Esophagus mucosa (tissue), 1 donor: ENCODE measurements around the gene MEGF8. TPM values are rescaled to one million over a fixed set of nuclear protein-coding genes. Genes with fewer than 3 reads are reported as not detected.

Source experiments
- ATAC-seq: fragments of 200-7000 bp; cut with Tn5 transposase; one replicate; pipeline ENCODE4 v1.9.1; 2020
- total RNA-seq: library from RNA; stranded (reverse); gene quantifications from one replicate; pipeline ENCODE4 v1.2.4, GENCODE V29; 2023
- donor health status: DM: yes; HTN: yes; CAD: no.

Gene MEGF8
- total RNA-seq, 1 donor from 2014 or later: 8.1 TPM

DNA sequence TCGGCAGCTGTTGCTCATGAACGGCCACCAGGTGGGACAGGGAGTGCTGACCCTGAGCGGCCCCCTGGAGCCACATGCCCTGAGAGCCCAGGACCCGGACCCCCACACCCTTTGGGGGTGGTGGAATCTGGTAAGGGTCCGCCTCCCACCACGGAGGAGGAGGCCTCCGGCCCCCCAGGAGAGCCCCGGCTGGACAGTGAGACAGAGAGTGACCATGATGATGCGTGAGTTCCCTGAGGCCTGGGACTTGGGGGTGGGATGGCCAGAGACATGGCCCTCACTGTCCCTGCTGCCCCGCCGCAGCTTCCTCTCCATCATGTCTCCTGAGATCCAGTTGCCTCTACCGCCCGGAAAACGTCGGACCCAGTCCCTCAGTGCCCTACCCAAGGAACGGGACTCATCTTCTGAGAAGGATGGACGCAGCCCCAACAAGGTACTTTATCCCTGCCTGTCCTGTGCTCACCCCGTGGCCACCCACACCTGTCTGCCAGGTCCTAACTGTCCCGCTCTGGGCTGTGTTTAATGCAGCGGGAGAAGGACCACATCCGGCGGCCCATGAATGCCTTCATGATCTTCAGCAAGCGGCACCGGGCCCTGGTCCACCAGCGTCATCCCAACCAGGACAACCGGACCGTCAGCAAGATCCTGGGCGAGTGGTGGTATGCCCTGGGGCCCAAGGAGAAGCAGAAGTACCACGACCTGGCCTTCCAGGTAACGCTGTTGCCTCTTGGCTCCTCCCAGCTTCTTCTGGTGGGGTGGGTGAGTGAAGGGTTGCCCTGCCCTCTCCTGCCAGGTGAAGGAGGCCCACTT is 38.2 kb upstream of the MEGF8 start:
- no peak for ATAC-seq

GRCh38 chr19:42287827-42288107 is 37.7 kb upstream of the MEGF8 start:
- no peak for ATAC-seq

- ATAC-seq: no peak
Measured at GRCh38 chr19:42288387-42288786, 37.0 kb upstream of the MEGF8 start.

GRCh38 chr19:42288881-42289555 is 36.4 kb upstream of the MEGF8 start:
- ATAC-seq: no peak

- ATAC-seq: no peak
Measured at GRCh38 chr19:42289556-42290041, 35.8 kb upstream of the MEGF8 start.

GRCh38 chr19:42290136-42290522 is 35.3 kb upstream of the MEGF8 start:
- ATAC-seq: no peak

DNA sequence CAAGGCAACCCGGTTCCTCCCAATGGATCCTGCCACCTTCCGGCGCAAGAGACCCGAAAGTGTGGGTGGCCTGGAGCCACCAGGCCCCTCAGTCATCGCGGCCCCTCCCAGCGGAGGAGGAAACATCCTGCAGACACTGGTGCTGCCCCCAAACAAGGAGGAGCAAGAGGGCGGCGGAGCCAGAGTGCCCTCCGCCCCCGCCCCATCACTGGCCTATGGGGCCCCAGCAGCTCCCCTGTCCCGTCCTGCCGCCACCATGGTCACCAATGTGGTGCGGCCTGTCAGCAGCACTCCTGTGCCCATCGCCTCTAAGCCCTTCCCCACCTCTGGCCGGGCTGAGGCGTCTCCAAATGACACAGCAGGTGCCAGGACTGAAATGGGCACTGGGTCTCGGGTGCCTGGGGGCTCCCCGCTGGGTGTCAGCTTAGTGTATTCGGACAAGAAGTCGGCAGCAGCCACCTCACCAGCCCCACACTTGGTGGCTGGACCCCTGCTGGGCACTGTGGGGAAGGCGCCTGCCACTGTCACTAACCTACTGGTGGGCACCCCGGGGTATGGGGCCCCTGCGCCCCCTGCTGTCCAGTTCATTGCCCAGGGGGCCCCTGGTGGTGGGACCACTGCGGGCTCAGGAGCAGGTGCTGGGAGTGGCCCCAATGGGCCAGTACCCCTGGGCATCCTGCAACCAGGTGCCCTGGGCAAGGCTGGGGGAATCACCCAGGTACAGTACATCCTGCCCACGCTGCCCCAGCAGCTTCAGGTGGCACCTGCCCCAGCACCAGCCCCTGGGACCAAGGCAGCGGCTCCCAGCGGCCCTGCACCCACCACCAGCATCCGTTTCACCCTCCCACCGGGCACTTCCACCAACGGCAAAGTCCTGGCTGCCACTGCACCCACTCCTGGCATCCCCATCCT is 34.7 kb upstream of the MEGF8 start:
- ATAC-seq: no peak

- ATAC-seq: no peak
Measured at GRCh38 chr19:42291435-42291810, 34.0 kb upstream of the MEGF8 start.

- no peak for ATAC-seq
Measured at GRCh38 chr19:42292042-42292960, 33.1 kb upstream of the MEGF8 start.

DNA sequence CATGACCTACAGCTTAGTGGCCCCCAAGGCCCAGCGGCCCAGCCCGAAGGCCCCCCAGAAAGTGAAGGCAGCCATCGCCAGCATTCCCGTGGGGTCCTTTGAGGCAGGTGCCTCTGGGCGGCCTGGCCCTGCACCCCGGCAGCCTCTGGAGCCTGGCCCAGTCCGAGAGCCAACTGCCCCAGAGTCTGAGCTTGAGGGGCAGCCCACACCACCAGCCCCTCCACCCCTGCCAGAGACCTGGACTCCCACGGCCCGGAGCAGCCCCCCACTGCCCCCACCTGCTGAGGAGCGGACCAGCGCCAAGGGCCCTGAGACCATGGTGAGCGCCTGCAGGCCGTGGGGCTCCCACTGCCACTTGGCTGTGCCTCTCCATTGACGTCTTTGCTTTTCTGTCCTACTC is 32.5 kb upstream of the MEGF8 start:
- no peak for ATAC-seq

DNA sequence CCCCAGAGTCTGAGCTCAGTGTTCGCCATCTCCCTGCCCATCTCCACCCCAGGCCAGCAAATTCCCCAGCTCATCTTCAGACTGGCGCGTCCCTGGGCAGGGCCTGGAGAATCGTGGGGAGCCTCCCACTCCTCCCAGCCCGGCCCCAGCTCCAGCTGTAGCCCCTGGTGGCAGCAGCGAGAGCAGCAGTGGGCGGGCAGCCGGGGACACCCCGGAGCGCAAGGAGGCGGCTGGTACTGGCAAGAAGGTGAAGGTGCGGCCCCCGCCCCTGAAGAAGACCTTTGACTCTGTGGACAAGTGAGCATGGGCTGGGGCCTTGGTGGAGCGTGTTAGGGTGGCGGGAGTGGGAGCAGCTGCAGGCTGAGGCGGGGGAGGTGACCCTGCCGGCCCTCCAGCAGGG is 31.9 kb upstream of the MEGF8 start:
- ATAC-seq: no peak

DNA sequence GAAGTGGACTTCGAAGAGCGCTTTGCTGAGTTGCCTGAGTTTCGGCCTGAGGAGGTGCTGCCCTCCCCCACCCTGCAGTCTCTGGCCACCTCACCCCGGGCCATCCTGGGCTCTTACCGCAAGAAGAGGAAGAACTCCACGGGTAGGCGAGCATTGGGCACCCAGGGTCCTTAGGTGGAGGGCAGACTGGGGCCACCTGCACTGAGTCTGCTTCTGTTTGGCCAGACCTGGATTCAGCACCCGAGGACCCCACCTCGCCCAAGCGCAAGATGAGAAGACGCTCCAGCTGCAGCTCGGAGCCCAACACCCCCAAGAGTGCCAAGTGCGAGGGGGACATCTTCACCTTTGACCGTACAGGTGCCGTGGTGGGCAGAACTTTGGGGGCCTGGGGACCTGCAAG is 31.5 kb upstream of the MEGF8 start:
- no peak for ATAC-seq

DNA sequence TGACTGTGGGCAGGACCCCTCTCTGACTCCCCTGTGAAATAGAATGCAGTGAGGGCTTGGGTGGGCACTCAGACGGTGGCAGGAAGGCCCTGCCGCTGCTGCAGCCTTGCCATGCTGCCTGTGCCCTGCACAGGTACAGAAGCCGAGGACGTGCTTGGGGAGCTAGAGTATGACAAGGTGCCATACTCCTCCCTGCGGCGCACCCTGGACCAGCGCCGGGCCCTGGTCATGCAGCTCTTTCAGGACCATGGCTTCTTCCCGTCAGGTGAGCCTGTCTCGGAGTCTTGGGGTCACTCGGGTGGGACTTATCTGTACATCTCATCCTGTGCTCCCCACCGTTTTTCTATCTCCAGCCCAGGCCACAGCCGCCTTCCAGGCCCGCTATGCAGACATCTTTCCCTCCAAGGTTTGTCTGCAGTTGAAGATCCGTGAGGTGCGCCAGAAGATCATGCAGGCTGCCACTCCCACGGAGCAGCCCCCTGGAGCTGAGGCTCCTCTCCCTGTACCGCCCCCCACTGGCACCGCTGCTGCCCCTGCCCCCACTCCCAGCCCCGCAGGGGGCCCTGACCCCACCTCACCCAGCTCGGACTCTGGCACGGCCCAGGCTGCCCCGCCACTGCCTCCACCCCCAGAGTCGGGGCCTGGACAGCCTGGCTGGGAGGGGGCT is 30.8 kb upstream of the MEGF8 start:
- no peak for ATAC-seq

DNA sequence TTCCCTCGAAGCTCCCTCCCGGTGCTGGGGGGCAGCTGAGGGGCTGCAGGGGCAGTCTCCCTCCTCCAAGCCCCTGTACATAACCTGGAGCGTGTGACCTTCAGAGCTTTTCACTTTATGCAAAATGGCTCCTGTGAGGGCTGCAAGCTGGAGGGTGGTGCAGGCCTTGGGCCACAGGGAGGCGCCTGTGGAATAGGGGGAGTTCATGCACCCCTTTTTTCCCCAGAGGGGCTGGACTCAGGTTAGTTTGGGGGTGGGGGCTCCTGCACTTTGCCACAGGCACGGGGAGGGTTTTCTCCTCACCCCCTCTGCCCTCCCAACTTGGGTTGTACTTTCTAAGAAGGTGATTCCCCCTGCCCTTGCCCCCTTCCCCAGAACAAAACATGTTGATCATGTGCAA is 30.1 kb upstream of the MEGF8 start:
- no peak for ATAC-seq

GRCh38 chr19:42295831-42296525 is 29.5 kb upstream of the MEGF8 start:
- peak; percentile 71 for ATAC-seq

DNA sequence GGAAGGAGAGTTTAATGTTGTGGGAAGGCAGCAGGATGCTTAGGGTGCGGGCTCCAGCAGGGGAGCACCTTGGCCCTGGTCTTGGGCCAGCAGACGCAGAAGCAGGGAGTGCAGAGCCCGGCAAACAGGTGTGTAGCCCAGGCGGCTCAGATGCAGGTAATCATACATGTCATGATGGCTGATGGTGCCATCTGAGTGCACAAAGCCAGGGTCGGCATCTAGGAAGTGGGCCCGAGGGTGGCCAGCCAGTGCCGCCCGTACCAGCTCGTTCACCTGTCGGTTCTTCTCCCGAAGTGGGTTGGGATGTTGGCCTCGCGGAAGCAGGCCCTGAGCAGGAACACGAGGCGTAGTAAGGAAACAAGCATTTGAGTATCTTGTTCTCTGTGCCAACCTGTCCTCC is 28.4 kb upstream of the MEGF8 start:
- ATAC-seq: no peak

GRCh38 chr19:42301646-42302203 is 23.7 kb upstream of the MEGF8 start, which contains the start of gene PRR19:
PRR19 (plus strand) TSS chr19:42302132; CDS start chr19:42309585, 7,453 bp downstream.
- peak; percentile 17 for ATAC-seq

DNA sequence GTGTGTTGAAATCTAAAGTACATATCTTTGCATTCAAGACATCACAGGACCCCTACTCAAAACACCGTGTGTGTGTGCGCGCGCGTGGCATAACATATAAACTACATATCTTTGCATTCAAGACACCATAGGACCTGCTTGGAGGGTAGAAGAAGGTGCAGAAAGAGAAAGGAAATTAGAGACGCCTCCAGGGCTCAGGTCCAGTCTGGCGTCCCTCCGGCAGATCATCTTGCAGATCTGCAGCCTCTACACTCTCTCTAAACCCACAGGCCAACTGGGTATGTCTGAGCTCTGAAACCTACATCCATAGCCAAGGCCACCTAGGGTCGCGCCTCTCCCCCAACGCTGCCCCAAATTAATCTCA is 22.4 kb upstream of the MEGF8 start:
- ATAC-seq: no peak

GRCh38 chr19:42303876-42304275 is 21.6 kb upstream of the MEGF8 start:
- ATAC-seq: no peak

DNA sequence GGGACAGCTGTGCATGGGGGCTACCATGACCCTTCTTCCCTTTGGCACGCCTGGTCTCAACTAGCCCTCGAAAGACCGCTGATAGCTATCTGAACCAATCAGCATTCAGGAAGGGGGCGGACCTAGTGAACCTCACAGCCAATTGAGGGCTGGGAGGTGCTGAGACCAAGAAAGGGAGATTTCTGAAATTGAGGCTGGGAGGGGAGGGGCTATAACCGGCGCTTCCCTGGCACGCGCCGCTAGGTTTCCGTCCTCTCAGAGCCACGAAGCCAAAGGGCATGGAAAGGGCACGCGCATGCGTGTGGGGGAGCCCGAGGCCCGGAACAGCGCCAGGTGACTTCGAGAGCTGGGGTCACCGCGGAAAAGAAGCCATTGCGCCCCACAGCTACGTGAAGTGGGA is 18.8 kb upstream of the MEGF8 start:
- no peak for ATAC-seq

- no peak for ATAC-seq
Measured at GRCh38 chr19:42309686-42310085, 15.7 kb upstream of the MEGF8 start.
